ENCODE results near the gene CLRN2. TPM values are rescaled to one million over a fixed set of nuclear protein-coding genes. Genes with fewer than 3 reads are reported as not detected.

CLRN2 gene
- total RNA-seq, 1 experiment from 2014 or later, result not detected

DNA sequence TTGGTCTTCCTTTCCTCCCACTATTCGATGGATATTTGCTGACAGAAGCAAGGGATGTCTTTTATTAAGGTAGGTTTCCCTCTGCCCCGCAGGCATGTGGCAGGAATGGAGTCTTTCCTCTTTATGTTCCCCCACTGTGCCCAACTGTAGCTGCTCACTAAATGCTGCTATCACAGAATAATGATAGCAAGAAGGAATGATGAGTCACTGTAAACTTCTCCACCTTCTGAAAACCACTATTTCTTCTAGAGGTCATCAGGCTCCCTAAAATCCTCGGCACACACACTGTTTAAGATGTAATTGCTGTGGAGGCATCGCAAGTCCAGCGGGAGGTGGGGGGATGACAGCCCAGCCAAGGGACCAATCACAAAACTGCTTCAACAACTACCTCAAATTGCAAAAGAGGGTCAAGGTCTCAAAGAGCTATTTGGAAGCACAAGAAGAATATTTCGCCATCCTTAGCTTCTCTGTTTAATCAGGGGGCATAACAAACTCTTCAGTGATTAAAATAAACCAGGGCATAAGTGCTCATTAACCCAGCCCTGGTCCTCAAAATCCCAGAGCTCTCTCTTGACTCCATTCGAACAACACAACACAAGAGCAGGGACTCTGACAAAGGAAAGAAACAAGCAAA is 17.0 kb upstream of the CLRN2 start:
- Histone ChIP-seq H3K4me1 (ENCODE audit: control insufficient read depth in 1 of 2, insufficient read depth in 2 of 2, low read length in 2 of 2) (peaks cover 0 to 10% of the 10 kb centered on the region in 2 experiments; a peak in 1 of 4 replicates), H3K79me2 (ENCODE audit: insufficient read depth, low read length) (peaks cover 32% of the 10 kb centered on the region), H3K27ac (ENCODE audit: low read depth, low read length) (no peak overlapping the region), H3K36me3 (ENCODE audit: control insufficient read depth in 1 of 2, insufficient read depth in 2 of 2, low read length in 2 of 2) (peaks cover 35 to 39% of the 10 kb centered on the region in 2 experiments; a peak in 3 of 4 replicates), H4K20me1 (ENCODE audit: insufficient read depth) (no peaks in the 10 kb centered on the region; the same call in 1 of the 2 replicates), H3K4me2 (ENCODE audit: low read length) (no peak overlapping the region), H3K9me2 (ENCODE audit: insufficient read depth) (no peaks in the 10 kb centered on the region), H2AFZ (ENCODE audit: low read depth, low read length, poor library complexity, severe bottlenecking) (no peak overlapping the region), H3K9me3 (ENCODE audit: control insufficient read depth in 1 of 2, insufficient read depth in 1 of 2, low read depth in 1 of 2, low read length in 2 of 2) (no peaks in the 10 kb centered on the region), H3K27me3 (ENCODE audit: insufficient read depth, low read length) (no peaks in the 10 kb centered on the region), H3K4me3 (replicated peaks in 1 of 2; ENCODE audit: low read depth in 1 of 2, low read length in 2 of 2) (no peak overlapping the region), H3K9ac (ENCODE audit: low read length) (no peak overlapping the region)
- no peak for TF ChIP-seq POLR2AphosphoS5 (IDR thresholded peaks at IDR 0.05; ENCODE audit: low read depth, low read length)
- TF ChIP-seq EZH2phosphoT487 (IDR thresholded peaks at IDR 0.05; ENCODE audit: borderline replicate concordance), result no peak
- TF ChIP-seq, protein P1, sequence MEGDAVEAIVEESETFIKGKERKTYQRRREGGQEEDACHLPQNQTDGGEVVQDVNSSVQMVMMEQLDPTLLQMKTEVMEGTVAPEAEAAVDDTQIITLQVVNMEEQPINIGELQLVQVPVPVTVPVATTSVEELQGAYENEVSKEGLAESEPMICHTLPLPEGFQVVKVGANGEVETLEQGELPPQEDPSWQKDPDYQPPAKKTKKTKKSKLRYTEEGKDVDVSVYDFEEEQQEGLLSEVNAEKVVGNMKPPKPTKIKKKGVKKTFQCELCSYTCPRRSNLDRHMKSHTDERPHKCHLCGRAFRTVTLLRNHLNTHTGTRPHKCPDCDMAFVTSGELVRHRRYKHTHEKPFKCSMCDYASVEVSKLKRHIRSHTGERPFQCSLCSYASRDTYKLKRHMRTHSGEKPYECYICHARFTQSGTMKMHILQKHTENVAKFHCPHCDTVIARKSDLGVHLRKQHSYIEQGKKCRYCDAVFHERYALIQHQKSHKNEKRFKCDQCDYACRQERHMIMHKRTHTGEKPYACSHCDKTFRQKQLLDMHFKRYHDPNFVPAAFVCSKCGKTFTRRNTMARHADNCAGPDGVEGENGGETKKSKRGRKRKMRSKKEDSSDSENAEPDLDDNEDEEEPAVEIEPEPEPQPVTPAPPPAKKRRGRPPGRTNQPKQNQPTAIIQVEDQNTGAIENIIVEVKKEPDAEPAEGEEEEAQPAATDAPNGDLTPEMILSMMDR (IDR thresholded peaks at IDR 0.05 in 2 of 3, conservative IDR thresholded peaks at IDR 0.05 in 1 of 3; ENCODE audit: borderline replicate concordance in 1 of 3, insufficient read depth in 1 of 3, low read depth in 2 of 3, low read length in 2 of 3), result no peak
- TF ChIP-seq, protein P2, sequence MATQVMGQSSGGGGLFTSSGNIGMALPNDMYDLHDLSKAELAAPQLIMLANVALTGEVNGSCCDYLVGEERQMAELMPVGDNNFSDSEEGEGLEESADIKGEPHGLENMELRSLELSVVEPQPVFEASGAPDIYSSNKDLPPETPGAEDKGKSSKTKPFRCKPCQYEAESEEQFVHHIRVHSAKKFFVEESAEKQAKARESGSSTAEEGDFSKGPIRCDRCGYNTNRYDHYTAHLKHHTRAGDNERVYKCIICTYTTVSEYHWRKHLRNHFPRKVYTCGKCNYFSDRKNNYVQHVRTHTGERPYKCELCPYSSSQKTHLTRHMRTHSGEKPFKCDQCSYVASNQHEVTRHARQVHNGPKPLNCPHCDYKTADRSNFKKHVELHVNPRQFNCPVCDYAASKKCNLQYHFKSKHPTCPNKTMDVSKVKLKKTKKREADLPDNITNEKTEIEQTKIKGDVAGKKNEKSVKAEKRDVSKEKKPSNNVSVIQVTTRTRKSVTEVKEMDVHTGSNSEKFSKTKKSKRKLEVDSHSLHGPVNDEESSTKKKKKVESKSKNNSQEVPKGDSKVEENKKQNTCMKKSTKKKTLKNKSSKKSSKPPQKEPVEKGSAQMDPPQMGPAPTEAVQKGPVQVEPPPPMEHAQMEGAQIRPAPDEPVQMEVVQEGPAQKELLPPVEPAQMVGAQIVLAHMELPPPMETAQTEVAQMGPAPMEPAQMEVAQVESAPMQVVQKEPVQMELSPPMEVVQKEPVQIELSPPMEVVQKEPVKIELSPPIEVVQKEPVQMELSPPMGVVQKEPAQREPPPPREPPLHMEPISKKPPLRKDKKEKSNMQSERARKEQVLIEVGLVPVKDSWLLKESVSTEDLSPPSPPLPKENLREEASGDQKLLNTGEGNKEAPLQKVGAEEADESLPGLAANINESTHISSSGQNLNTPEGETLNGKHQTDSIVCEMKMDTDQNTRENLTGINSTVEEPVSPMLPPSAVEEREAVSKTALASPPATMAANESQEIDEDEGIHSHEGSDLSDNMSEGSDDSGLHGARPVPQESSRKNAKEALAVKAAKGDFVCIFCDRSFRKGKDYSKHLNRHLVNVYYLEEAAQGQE (IDR thresholded peaks at IDR 0.05; ENCODE audit: low read depth), result no peak
- TF ChIP-seq SRF (IDR thresholded peaks at IDR 0.05; ENCODE audit: low read depth), result no peak
- TF ChIP-seq, protein P3, sequence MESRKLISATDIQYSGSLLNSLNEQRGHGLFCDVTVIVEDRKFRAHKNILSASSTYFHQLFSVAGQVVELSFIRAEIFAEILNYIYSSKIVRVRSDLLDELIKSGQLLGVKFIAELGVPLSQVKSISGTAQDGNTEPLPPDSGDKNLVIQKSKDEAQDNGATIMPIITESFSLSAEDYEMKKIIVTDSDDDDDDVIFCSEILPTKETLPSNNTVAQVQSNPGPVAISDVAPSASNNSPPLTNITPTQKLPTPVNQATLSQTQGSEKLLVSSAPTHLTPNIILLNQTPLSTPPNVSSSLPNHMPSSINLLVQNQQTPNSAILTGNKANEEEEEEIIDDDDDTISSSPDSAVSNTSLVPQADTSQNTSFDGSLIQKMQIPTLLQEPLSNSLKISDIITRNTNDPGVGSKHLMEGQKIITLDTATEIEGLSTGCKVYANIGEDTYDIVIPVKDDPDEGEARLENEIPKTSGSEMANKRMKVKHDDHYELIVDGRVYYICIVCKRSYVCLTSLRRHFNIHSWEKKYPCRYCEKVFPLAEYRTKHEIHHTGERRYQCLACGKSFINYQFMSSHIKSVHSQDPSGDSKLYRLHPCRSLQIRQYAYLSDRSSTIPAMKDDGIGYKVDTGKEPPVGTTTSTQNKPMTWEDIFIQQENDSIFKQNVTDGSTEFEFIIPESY (IDR thresholded peaks at IDR 0.05; ENCODE audit: extremely low read depth, insufficient replicate concordance, low read length), result no peak
- TF ChIP-seq, protein P4, sequence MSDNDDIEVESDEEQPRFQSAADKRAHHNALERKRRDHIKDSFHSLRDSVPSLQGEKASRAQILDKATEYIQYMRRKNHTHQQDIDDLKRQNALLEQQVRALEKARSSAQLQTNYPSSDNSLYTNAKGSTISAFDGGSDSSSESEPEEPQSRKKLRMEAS (IDR thresholded peaks at IDR 0.05), result no peak
- TF ChIP-seq EZH2 (IDR thresholded peaks at IDR 0.05), result no peak
- TF ChIP-seq CBX3 (IDR thresholded peaks at IDR 0.05; ENCODE audit: low read depth), result no peak
- no peak for TF ChIP-seq FOSL1 (IDR thresholded peaks at IDR 0.05; ENCODE audit: low read depth)
- TF ChIP-seq ZFX (IDR thresholded peaks at IDR 0.05), result no peak
- no peak for TF ChIP-seq JUND (IDR thresholded peaks at IDR 0.05)
- intact Hi-C loops (cut with micrococcal nuclease), result no loop called here
- ATAC-seq (no peak), DNase-seq (ENCODE audit: low read depth, low spot score) (no peak)
- POLR2A ChIA-PET, result no interaction called here
- RAD21 ChIA-PET (ENCODE audit: low non-redundant PET in 1 of 2, low total read pairs in 2 of 2, uncharacterized antibody in 2 of 2, unreplicated experiment in 2 of 2), result no interaction called here
- CTCF ChIA-PET, result no interaction called here
- no TSS peak for BruUV-seq (replicated peaks)

All from HCT116 (cell line).